BJ (cell line): ENCODE measurements around the gene KCTD7. TPM values are rescaled to one million over a fixed set of nuclear protein-coding genes. Genes with fewer than 3 reads are reported as not detected.
"Not testable (repeated sequence)": the region's sequence is repeated elsewhere in the genome, so short reads cannot be mapped to it uniquely, and the experiment has no call there.

Source experiments
- CTCF ChIA-PET: fragments of 350-600 bp; formaldehyde crosslinking; extraction: SDS; loops from one replicate; lab custom pipeline; 2021; ENCODE audit warnings: antibody characterized with exemption, inconsistent platforms; lab: Yijun Ruan, JAX
- POLR2A ChIA-PET: fragments of 300-600 bp; sonication (Branson Sonifier 250); formaldehyde crosslinking; extraction: SDS; loops from one replicate; lab custom pipeline; 2021; ENCODE audit warnings: antibody characterized with exemption; lab: Charles Lee
- DNase-seq: peaks from one replicate; pipeline ENCODE4 v3.0.0-alpha.2; 2011; ENCODE audit warnings: low read depth
- H3K27me3 ChIP-seq: 2 replicates; pipeline ENCODE4 v1.6.0; 2011; ENCODE audit warnings: low read length; ENCODE audit not compliant: control insufficient read depth, insufficient read depth
- H3K36me3 ChIP-seq: 2 replicates; pipeline ENCODE4 v1.5.1; 2011; ENCODE audit warnings: low read length; ENCODE audit not compliant: control insufficient read depth, insufficient read depth
- H3K4me3 ChIP-seq: 2 replicates; pipeline ENCODE4 v1.5.1; 2011; ENCODE audit warnings: low read depth, mild to moderate bottlenecking, control low read depth, low read length
- CTCF ChIP-seq: IDR thresholded peaks from 2 replicates; pipeline ENCODE4 v1.5.1; 2011; ENCODE audit warnings: low read depth, mild to moderate bottlenecking, control low read depth, inconsistent platforms, low read length, moderate library complexity; ENCODE audit not compliant: insufficient read depth
- polyA plus RNA-seq: library from polyadenylated mRNA; depleted of rRNA; stranded (reverse); fragments of >200 nt; gene quantifications from 2 replicates; pipeline ENCODE4 v1.2.3, GENCODE V29; 2011; rRNA removed

The KCTD7 gene
- polyA plus RNA-seq, 1 experiment, result 21.0 TPM

GRCh38 chr7:66687186-66687585 lies 58.5 kb downstream of the KCTD7 start:
- CTCF ChIA-PET, result no interaction called here
- POLR2A ChIA-PET, result no interaction called here

GRCh38 chr7:66687672-66688071 lies 59.0 kb downstream of the KCTD7 start:
- H3K4me3 ChIP-seq, POLR2A ChIA-PET, DNase-seq, H3K36me3 ChIP-seq, H3K27me3 ChIP-seq, CTCF ChIA-PET: not testable (repeated sequence)

More at GRCh38 chr7:66687186-66687585, 58.5 kb downstream of the KCTD7 start:
- no peaks in the 10 kb centered on the region for H3K36me3 ChIP-seq
- no peaks in the 10 kb centered on the region for H3K27me3 ChIP-seq
- no peak overlapping the region for H3K4me3 ChIP-seq
- DNase-seq, result no peak
- no peak for TF ChIP-seq CTCF

- H3K36me3 ChIP-seq, result peaks cover 2% of the 10 kb centered on the region
- POLR2A ChIA-PET, result no interaction called here
- CTCF ChIA-PET, result no interaction called here
- no peak for DNase-seq
- TF ChIP-seq CTCF, result no peak
- no peak overlapping the region for H3K4me3 ChIP-seq
- H3K27me3 ChIP-seq, result no peaks in the 10 kb centered on the region
Observed at GRCh38 chr7:66689081-66689480, 60.4 kb downstream of the KCTD7 start.

- ChIA-PET CTCF (no interaction called here), POLR2A (no interaction called here)
- peaks cover 5% of the 10 kb centered on the region for H3K36me3 ChIP-seq
- TF ChIP-seq CTCF, result no peak
- H3K4me3 ChIP-seq, result no peak overlapping the region
- DNase-seq, result no peak
- H3K27me3 ChIP-seq, result no peaks in the 10 kb centered on the region
Observed at GRCh38 chr7:66693331-66693730, 64.7 kb downstream of the KCTD7 start.

Other genes starting within 250 kb of the KCTD7 start
- gene RABGEF1, start 111.9 kb downstream of the KCTD7 start, polyA plus RNA-seq, result 49.1 and 61.0 TPM in 2 replicates